Measurements from ENCODE around the gene TMEM240.
"Not testable (repeated sequence)": the region's sequence is repeated elsewhere in the genome, so short reads cannot be mapped to it uniquely, and the experiment has no call there.

The TMEM240 gene

DNA sequence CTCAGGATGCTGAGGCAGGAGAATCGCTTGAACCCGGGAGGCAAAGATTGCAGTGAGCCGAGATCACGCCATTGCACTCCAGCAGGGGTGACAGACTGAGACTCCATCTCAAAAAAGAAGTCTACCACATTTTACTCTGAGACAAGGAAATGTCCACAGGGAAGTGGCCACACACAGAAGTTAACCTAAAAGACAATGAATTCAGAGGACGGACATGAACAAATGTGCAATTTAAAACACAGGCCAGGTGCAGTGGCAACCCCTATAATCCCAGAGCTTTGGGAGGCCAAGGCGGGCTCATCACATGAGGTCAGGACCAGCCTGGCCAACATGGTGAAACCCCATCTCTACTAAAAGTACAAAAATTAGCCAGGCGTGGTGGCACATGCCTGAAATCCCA, 17.3 kb upstream of the TMEM240 start:
- DNase-seq (ENCODE audit: low spot score): not testable (repeated sequence)

DNA sequence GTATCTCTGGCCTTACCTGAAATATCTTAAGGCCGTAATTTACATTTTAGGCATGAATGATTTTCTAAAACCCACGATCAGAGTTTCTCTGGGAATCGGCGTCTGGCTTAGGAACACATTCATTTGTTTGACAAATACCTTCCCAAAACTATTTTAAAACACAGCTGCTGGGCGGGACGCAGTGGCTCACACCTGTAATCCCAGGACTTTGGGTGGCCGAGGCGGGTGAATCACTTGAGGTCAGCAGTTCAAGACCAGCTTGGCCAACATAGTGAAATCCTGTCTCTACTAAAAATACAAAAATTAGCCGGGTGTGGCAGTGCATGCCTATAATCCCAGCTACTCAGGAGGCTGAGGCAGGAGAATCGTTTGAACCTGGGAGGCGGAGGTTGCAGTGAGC, 16.5 kb upstream of the TMEM240 start:
- not testable (repeated sequence) for DNase-seq (ENCODE audit: low spot score)

DNA sequence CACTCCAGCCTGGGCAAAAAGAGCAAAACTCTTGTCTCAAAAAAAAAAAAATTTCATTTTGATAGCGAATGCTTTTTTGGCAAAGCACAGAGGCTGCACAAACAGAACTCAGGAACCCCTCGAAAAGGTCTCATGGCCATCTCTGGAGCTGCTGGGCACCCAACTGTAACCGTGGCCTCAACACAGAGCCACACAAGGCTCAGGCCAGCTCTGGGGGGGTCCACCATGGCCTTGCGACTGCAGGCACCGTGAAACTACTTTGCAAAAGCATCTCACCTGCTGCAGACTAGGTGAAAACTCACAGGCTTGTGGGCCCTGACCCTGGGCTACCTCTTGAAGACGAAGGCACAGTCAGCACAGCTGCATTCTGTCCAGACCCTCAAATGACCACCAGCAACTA, 16.1 kb upstream of the TMEM240 start:
- no peak for DNase-seq (ENCODE audit: low spot score)

DNA sequence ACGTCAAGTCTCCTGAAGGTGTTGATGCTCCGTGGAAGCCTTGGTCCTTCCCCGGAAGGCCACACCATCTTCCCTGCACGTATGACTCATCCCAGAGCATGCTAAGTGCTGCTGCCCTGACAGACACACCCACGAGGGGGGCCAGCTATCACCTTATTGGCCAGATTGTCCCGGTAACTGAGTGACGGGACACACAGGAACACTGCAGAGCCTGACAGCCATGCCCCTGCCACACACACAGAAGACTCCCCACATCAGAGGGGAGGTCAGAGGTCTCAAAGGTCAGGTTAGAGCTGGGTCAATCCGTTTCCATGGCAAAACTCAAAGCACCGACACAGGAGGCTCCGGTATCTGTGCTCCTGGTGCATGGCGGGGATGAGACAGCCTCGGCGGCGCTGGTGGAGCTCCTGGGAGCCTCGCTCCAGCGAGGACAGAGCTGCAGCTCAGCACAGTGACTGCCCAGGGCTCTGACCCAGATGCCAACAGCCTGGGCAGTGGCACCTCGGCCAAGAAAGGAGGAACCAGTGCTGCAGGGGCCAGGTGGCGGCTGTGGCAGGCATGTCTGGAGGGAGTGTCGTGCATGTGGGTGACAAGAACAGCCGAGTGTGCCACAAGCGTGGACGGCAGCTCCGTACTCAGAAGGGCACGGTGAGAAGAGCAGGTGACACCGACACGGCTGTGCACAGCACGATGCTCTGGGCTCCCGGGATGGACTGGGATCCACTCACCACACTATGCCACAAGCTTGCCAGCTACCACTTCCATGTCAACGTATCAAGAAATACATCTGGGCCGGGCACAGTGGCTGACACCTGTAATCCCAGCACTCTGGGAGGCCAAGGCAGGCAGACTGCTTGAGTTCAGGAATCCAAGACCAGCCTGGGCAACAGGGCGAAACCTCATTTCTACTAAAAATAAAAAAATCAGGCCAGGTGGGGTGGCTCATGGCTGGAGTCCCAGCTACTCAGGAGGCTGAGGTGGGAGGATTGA, 14.8 kb upstream of the TMEM240 start:
- peak; percentile 89 for DNase-seq (ENCODE audit: low spot score)

DNA sequence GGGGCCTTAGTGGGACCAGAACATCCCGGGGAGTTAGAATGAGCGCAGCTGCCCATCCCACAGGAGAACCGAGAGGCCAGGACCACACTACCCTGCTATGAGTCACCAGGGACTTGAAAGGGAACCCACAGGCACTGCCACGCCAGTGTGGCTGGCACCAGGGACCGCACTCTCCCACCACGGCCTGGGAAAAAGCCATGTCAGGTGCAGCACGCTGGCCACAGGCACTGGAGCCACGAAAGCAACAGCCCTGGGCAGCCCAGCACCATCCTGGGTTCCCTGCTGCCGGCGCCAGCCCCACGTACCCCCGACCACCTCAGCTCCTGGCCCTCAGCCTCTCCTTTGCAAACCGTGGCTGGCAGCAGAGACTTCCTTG, 14.1 kb upstream of the TMEM240 start:
- DNase-seq (ENCODE audit: low spot score): no peak

DNA sequence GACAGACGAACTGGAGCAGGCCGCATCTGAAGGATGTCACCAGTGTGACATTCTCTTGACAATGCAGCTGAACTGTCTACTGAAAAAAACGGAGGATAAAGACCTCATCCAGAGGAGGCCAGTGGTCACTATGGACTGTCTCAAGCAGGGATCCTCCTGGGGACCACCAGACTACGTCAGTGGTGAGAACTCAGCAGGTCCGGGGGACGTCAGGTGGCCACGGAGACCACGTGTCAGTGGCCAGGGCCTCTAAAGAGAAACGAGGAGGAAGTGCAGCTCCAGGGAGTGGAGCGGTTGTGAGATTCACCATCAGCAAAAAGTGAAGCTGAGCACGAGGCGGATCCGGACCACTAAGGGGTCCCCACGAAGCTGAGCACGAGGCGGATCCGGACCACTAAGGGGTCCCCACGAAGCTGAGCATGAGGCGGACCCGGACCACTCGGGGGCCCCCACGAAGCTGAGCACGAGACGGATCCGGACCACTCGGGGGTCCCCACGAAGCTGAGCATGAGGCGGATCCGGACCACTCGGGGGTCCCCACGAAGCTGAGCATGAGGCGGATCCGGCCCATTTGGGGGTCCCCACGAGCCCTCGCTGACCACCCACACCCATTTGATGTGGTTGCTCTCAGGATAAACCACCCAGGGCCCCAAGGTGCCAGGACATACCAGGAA, 13.5 kb upstream of the TMEM240 start:
- DNase-seq (ENCODE audit: low spot score): no peak

DNA sequence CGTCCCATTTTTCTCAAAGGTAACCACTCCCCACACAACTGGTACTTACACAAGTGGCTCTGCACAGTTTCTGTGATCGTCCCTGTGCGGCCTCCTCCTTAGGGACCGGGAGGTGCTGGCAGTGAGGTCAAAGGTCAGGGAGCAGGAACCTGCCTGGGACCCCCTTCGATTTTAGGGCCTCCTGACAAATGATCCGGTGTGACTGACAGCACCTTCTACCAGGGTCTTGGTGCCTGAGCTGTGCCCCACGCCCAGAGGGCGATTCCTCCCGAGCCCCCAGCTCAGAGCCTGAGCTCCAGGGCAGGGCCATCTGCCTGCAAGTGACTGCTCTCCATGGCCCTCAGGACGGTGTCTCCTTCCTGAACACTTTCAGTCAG, 11.8 kb upstream of the TMEM240 start:
- no peak for DNase-seq (ENCODE audit: low spot score)

DNA sequence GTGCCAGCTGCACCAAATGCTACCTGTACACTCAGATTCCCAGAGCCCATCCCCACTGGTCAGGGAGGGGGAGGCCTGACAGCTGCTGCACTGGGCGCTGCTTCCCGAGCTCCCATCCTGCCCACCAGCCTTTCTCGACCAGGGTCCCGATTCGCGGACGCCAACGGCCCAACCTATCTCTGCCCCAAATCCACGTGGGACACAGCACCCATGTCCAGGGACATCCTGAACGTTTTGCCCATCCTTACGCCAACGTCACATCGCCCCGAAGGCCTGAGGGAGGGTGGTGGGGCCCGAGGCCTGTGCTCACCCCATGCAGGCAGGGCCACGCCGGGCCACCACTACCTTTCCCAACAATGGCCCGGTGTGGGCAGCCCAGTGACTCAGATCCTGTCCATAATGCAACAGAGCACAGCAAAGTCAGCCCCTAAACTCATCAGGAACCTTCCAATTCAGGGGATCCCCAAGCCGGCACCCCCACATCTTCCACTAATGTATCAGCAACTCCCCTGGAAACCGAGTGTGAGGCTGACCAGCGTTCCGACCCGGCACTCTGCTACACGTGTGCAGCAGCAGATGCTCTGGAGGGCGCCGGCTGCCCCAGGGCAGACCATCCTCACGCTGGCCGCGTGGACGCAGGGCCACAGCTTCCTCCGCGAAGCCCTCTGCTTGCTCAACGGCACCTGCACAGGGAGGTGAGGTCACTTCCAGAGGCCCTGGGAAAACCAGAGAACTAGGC, 11.3 kb upstream of the TMEM240 start:
- no peak for DNase-seq (ENCODE audit: low spot score)

DNA sequence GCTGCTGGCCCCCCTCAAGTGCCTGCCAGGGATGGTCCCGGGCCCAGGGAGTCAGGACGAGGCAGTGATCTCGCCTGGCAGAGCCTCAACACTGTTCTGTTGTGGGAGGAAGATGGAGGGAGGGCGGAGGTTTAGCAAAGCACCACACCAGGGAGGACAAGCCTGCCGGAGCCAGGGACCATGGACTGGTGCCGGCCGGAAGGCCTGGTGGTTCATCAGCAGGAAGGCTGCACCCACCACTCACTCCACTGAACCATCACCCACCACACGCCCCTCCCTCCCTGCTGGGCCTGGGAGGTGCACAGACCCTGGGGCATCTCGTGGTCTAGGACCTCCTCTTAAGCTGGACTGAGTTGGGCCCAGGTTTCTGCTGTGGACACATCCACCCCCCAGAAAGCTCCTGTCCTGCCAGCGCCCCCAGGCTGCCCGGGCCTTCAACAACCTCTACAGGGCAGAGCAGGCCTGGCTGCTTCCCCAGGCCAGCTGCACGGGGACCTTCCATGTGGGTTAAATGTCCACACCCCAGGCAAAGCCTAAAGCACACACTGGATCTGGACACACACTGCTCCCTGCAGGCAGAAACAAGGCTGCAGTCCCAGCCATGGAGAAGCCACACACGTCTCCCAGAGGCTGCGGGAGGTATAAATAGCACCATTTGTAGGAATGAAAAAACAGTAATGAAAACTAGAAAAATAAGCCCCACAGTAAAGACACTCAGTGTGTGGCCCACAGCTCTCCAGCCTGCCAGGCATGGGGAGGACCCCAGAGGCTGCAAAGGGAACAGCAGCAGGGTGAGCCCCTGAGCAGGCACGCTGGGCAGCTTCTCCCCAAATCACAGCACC, 10.4 kb upstream of the TMEM240 start:
- DNase-seq (ENCODE audit: low spot score): peak; percentile 64

DNA sequence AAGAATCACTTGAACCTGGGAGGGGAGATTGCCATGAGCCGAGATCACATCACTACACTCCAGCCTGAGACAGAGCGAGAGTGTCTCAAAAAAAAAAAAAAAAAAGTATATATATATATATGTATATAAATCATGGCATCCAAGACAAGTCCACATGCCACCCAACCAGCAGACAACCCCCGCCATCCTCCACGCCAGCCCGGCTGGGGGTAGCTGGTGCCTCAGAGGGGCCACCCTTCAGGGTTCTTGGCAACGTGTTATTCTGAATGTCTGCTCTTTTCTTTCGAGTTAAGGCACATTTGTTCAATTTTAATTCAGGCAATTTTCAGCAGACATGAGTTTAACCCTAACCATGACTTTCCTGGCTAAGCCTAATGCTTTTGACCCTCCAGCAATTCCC, 9.7 kb upstream of the TMEM240 start:
- DNase-seq (ENCODE audit: low spot score): no peak

DNA sequence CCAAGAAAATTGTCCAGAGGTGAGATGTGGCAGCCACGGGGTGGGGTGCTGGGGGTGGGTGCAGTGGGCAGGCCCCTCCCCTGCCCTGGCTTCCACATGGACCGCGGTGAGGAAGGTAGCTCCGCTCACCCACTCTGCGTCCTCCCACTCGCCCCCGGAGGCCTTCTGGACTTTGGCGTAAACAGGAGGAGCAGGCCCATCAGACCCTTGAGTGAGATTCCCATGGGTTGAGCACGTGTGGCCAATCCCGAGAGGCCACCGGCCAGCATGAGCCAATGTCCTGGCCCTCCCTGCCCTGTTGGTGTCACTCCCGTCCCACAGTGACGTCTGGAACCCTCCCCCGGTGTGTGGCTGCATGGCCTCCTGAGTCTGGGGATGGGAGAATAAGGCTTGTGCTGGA, 8.2 kb upstream of the TMEM240 start:
- DNase-seq (ENCODE audit: low spot score): no peak

DNA sequence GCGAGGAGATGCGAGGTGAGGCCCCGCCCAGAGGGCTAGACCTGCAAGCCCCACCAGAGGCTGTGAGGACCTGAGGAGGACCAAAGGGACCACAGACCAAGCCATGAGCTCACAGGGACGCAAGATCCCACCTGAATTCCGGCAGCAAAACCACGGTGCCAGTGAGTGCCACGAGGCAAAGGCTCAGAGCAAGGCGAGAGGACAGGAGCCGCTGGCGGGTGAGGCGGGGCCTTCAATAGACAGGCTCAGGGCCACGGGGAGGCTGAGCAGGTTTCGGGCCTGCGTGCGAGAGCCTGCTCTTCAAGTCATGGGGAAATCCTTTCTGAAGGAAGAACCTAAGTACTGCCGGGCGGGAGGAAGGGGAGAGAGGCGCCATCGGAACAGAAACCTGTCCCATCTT, 7.1 kb upstream of the TMEM240 start:
- DNase-seq (ENCODE audit: low spot score): no peak

DNA sequence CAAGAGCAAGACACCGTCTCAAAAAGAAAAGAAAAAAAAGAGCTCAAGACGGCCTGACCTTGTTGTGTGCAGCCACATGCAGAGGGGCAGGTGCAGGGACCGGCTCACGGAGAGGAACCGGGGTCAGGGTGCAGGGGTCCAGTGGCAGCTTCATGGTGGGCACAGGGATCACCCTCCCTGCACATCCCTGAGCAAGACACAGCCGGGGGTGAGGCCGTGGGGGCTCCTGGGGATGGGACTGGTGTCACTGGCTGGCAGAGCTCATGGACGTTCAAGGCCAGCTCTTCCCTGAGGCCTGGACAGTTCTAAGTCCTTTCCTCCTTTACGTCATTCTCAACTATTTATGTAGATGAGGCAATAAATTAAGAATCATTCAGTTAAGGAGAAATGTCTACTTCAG, 6.6 kb upstream of the TMEM240 start:
- no peak for DNase-seq (ENCODE audit: low spot score)

DNA sequence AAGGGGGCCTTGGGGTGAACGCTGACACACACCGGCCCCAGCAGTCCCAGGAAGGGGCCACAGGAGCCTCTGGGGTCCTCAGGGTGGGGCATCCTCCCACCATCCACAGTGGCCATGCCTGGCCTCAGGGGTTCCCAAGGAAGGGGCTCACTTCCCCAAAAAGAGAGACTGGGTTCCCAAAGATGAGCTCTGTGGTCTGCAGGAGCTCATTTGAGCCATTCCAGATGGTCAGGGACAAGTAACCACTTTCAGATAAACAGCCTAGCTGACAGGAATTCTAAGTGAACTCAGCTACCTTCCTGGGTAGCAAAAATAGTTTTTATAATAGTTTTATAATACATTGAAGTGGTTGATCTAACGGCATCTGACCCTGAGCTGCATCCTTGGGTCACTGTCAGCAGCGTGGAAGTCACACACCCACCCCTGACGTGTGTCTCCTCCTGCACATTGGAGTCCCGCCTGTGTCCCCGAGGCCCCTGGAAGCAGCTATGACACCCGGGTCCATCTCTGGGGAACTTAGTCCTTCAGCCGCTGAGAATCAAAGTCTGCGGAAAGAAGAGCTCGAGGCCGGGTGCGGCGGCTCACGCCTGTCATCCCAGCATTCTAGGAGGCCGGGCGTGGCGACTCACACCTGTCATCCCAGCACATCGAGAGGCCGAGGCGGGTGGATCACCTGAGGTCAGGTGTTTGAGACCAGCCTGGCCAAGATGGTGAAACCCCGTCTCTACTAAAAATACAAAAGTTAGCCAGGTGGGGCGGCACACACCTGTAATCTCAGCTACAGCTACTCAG, 5.7 kb upstream of the TMEM240 start:
- DNase-seq (ENCODE audit: low spot score): no peak

DNA sequence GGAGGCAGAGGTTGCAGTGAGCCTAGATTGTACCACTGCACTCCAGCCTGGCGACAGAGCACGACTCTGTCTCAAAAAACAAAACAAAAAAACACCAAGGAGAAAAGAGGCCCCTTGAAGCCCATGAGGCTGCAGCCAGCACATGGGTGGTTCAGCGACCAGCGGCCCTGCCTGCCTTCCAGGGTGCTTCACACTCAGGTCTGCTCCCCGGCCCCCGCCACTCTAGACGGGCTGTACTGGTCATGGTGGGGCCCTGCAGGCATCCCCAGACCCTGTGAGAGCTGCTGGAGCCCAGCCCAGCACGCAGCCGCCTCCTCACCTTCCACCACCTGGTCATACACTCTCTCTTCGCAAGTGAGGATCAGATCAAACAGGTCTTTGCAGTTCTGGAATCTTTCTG, 4.1 kb upstream of the TMEM240 start:
- no peak for DNase-seq (ENCODE audit: low spot score)

DNA sequence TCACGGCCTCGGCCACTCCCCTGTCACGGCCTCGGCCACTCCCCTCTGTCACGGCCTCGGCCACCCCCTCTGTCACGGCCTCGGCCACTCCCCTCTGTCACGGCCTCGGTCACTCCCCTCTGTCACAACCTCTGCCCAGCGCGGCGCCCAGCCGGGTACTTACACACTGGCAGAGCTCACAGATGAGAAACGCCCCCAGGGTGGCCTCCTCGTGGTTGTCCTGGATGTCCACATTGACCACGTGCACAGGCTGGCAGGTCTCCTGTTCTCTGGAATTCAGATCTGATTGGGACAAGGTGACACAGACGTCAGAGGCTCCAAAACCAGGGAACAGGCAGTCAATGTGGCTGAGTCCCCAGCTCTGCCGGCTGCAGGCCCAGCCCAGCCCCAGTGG, 3.3 kb upstream of the TMEM240 start:
- DNase-seq (ENCODE audit: low spot score): peak; percentile 72

DNA sequence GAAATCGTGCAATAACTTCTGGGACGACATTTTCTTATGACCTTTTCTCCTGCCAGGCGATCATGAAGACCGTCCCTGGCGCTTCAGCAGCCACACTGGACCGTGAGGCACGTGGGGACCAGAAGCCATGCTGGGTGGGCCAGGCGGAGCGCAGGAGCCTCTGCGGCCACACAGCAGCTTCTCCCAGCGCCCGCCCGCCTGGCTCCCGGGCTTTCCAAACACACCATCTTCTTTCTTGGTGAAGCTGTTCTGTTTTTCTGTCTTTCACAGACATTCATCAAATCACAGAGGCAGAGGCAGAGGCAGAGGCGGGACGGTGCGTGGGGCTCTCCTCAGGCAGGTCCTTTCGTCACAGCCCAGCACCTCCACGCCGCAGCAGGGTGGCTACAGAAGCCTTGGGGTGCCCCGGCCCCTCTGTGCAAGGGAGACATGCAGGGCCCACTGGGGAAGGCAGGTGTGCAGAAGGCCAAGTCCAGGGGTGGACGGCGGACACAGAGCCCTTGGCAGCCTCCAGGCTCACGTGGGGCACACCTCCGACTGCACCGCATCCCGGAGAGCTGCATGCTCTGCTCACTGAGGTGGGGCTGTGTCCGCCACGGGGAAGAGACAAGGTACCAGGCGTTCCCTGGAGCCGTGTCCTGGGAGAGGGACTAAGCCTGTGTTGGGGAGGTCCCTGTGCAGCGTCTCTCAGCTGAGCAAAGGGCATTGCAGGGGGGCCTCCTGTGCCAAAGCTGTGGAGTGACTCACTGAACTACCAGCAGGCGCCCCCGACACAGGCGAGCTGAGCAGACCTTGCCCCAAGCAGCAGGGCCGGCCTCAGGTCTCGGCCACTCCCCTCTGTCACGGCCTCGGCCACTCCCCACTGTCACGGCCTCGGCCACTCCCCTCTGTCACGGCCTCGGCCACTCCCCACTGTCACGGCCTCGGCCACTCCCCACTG, 2.6 kb upstream of the TMEM240 start:
- DNase-seq (ENCODE audit: low spot score): no peak

DNA sequence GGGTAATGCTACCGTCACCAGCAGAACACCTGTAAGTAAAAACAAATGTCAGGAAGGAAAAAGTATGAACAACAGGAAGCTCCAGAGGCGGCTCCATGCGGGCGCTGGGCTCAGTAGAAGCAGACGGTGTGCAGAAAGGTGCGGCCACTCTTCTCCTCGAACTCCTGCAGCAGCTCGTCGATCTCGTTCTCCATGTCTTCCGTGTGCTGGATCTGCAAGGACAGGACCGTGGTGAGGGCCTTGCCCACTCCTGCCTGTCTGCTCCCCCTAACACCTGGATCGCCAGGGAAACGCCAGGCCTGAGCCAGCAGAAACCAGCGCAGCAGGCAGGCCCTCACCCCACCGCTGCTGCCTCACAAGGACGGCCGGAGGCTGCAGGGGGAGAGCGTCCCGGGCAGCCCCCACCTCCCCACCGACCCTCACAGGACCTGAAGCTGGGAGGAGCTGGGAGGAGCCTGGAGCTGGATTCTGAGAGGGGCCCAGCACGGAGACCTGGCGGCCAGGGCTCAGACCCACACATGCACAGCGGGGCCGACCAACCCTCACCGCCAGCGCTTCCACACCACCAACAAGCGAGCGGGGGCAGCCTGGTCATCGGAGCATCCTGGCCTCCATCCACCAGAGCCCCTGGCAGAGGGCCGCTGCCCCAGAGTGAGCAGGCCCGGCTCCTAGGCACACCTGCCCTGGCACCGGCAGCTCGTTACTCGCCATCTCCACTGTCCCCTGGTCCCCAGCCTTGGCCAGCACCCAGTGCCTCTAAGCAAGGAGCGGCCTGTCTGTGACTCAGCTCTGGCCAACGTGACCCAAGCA, 1.7 kb upstream of the TMEM240 start:
- no peak for DNase-seq (ENCODE audit: low spot score)
